HCT116 (cell line): ENCODE measurements around the gene MTG1.

Source experiments
- CEBPB ChIP-seq: IDR thresholded peaks from 2 replicates; pipeline ENCODE4 v1.6.1; 2012; ENCODE audit warnings: low read depth
- CTCF ChIP-seq, 3 experiments: fragments of 200-600 bp in 1 of 3; sonication (generic) in 1 of 3; IDR thresholded peaks in 2 of 3; conservative IDR thresholded peaks in 1 of 3; 2 replicates each; pipeline ENCODE4 v1.5.1; 2012 to 2017; ENCODE audit warnings: low read depth in 2 of 3, low read length in 2 of 3, antibody characterized with exemption in 1 of 3, borderline replicate concordance in 1 of 3, control low read depth in 1 of 3, mild to moderate bottlenecking in 1 of 3, mixed read lengths in 1 of 3, mixed run types in 1 of 3, moderate library complexity in 1 of 3; ENCODE audit not compliant: insufficient read depth in 1 of 3
- EGR1 ChIP-seq: IDR thresholded peaks from 2 replicates; pipeline ENCODE4 v1.6.1; 2012; ENCODE audit warnings: low read depth
- ELF1 ChIP-seq: IDR thresholded peaks from 2 replicates; pipeline ENCODE4 v1.6.1; 2012; ENCODE audit warnings: low read depth, borderline replicate concordance
- EZH2 ChIP-seq: fragments of 200-600 bp; sonication (generic); IDR thresholded peaks from 2 replicates; pipeline ENCODE4 v1.6.1; 2017; ENCODE audit warnings: antibody characterized with exemption, mixed run types
- EZH2phosphoT487 ChIP-seq: fragments of 200-600 bp; IDR thresholded peaks from 2 replicates; pipeline ENCODE4 v1.6.1; 2018; ENCODE audit warnings: antibody characterized with exemption, borderline replicate concordance
- FOSL1 ChIP-seq: IDR thresholded peaks from 2 replicates; pipeline ENCODE4 v1.6.1; 2012; ENCODE audit warnings: low read depth
- JUND ChIP-seq: IDR thresholded peaks from 2 replicates; pipeline ENCODE4 v1.6.1; 2012
- MAX ChIP-seq: IDR thresholded peaks from 2 replicates; pipeline ENCODE4 v1.6.1; 2012
- POLR2A ChIP-seq: IDR thresholded peaks from 2 replicates; pipeline ENCODE4 v1.7.0; 2011; ENCODE audit warnings: borderline replicate concordance; ENCODE audit not compliant: insufficient read depth, insufficient read length; ENCODE audit errors: extremely low read depth
- POLR2AphosphoS5 ChIP-seq: IDR thresholded peaks from 2 replicates; pipeline ENCODE4 v1.6.1; 2011; ENCODE audit warnings: mild to moderate bottlenecking, low read depth, low read length, moderate library complexity
- RAD21 ChIP-seq: IDR thresholded peaks from 2 replicates; pipeline ENCODE4 v1.6.1; 2012; ENCODE audit warnings: low read depth, mild to moderate bottlenecking
- SRF ChIP-seq: IDR thresholded peaks from 2 replicates; pipeline ENCODE4 v1.6.1; 2012; ENCODE audit warnings: low read depth
- ZNF274 ChIP-seq: fragments of 200-500 bp; sonication (Bioruptor generic); IDR thresholded peaks from 2 replicates; pipeline ENCODE4 v1.6.1; 2014; ENCODE audit warnings: mild to moderate bottlenecking, low read depth, low read length, inconsistent platforms

- no peak for TF ChIP-seq CTCF (IDR thresholded peaks at IDR 0.05 in 2 of 3, conservative IDR thresholded peaks at IDR 0.05 in 1 of 3; ENCODE audit: borderline replicate concordance in 1 of 3, insufficient read depth in 1 of 3, low read depth in 2 of 3, low read length in 2 of 3)
- no peak for TF ChIP-seq POLR2A
- no peak for TF ChIP-seq EGR1
- TF ChIP-seq EZH2phosphoT487 = no peak
- no peak for TF ChIP-seq EZH2
- TF ChIP-seq SRF = no peak
- TF ChIP-seq POLR2AphosphoS5 = no peak
- TF ChIP-seq ZNF274 = no peak
- TF ChIP-seq JUND = no peak
- no peak for TF ChIP-seq MAX
- no peak for TF ChIP-seq CEBPB
- TF ChIP-seq ELF1 = no peak
- no peak for TF ChIP-seq RAD21
- no peak for TF ChIP-seq FOSL1
These were observed 57.4 kb downstream of the MTG1 start for GRCh38 chr10:133451346-133451745.
